Mesenteric fat pad (tissue), 1 donor: ENCODE data around the gene SNX5. TPM values are rescaled to one million over a fixed set of nuclear protein-coding genes. Genes with fewer than 3 reads are reported as not detected.
A peak's percentile ranks its signal among the peaks of the same experiment; 100 is the strongest.

Experiments
- DNase-seq: peaks from one replicate; pipeline ENCODE4 v3.0.0-alpha.2; 2020; ENCODE audit warnings: low spot score
- total RNA-seq: library from RNA; stranded (reverse); fragmentation: NEBNext Ultra II Directional; extraction: Animal tissue kit (Norgen Biotek cat#: 25700); gene quantifications from one replicate; pipeline ENCODE4 v1.2.1, GENCODE V29; 2021
- donor health status: DM: yes; HTN: yes; CAD: no.

Gene SNX5
- total RNA-seq, 1 donor from 2014 or later: 97.6 TPM

DNA sequence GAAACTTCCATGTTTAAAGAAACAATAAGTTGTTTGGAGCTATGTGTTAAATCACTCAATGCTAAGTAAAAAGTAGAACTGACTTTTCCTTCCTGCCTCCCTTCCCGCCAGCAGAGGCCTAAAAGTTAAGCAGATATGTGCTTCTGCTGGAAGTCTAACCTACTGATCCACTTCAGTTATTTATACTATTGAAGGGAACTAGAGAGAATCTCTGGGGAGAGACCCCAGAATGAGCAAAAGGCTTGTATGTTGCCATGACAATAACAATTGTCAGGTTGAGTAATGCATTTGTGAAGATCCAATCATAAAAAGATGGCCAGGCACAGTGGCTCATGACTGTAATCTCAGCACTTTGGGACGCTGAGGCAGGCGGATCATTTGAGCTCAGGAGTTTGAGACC, 25.0 kb upstream of the SNX5 start:
- no peak for DNase-seq

DNA sequence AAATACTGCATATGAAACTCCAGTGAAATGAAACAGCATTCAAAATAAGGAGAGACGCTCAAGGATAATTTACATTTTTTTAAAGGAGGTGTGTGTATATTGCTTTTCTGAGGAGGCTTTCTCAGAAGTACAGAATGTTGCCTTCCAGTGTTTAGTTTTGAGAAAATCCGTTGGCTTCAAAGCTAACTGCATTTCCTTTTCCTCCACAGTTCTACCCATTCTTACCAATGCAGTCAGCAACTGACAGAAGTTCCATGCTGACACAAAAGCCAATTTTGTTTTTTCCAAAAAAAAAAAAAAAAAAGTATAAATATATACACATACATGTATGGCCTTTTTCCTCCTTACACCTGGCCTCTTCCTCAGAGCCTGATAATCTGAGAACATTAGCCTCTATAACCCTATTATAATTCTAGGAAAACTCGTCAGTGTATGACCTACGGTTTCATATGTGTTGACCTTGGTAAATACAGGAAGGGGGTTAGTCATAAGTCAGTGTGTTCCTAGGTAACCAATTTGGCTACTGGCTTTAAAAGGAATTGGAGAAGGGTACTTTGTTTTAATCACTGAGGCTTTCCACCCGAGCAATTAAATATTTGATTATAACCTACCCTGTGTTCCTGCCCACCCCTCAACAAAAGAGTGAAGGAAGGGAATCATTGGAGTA, 24.4 kb upstream of the SNX5 start:
- no peak for DNase-seq

GRCh38 chr20:17992224-17992637, 23.6 kb upstream of the SNX5 start:
- peak; percentile 9 for DNase-seq

DNA sequence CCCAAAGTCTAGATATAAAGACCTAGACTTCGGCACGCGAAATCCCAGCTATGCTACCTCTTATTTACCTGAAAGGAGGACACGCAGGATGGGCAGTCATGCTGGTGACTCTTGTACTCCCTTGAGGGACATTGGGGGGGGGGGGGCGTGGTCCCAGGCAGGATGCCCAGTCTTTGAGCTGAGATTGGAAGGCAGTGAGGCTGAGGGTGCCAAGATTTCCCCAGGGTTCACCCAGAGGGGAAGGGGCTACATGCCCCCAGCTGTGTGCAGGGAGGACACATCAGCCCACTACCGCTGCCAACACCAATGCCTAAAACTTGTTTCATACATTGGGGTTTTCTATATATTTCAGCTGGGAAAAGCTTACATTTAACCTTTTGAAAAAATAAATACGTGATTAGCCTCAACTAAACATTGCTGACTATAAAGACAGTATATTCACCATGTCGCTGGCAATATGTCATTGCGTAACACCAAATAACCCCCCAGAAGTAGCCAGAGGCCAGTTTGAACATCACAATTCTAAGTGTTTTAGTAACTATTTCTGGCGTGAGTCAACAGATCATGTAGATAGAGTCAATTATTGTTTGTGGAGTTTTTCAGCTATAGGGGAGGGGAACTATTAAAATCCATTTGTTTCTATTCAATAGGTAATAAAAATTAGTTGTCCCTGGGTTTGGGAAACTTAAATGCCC, 21.8 kb upstream of the SNX5 start:
- DNase-seq: peak; percentile 30

DNA sequence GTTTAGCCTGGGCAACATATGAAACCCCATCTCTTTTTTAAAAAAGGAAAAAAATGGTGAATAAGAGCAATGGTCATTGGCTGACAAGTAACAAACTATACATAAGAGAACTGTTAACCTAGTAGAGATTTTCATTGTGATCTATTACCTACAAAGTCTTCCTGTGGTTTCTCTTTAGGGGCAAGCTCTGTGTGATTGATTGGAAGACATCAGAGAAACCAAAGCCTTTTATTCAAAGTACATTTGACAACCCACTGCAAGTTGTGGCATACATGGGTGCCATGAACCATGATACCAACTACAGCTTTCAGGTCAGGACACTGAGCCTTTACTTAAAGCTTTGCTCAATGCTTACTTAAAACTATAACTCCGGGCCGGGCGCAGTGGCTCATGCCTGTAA, 19.4 kb upstream of the SNX5 start:
- no peak for DNase-seq

- DNase-seq: no peak
These were observed 16.9 kb upstream of the SNX5 start for GRCh38 chr20:17985388-17986018.

DNA sequence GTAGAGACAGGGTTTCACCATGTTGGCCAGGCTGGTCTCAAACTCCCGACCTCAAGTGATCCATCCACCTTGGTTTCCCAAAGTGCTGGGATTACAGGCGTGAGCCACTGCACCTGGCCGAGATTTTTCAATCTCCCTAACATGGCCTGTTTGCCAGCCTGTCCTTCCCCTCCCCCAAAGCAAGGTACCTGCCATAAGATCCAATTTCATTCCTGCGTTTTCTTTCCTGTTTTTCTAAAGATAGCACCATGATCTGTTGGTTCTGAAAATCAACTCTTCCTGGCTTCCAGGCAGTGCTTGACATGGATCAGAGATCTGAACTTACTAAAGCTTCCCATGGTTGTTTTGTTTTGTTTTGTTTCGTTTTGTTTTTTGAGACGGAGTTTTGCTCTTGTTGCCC, 7.7 kb upstream of the SNX5 start:
- no peak for DNase-seq

GRCh38 chr20:17972121-17972520, 3.5 kb upstream of the SNX5 start:
- no peak for DNase-seq

GRCh38 chr20:17971300-17972013, 2.9 kb upstream of the SNX5 start:
- no peak for DNase-seq

- DNase-seq: no peak
These were observed 1.4 kb upstream of the SNX5 start for GRCh38 chr20:17969884-17970409.

- no peak for DNase-seq
These were observed 787 bp upstream of the SNX5 start for GRCh38 chr20:17969278-17969883.

DNA sequence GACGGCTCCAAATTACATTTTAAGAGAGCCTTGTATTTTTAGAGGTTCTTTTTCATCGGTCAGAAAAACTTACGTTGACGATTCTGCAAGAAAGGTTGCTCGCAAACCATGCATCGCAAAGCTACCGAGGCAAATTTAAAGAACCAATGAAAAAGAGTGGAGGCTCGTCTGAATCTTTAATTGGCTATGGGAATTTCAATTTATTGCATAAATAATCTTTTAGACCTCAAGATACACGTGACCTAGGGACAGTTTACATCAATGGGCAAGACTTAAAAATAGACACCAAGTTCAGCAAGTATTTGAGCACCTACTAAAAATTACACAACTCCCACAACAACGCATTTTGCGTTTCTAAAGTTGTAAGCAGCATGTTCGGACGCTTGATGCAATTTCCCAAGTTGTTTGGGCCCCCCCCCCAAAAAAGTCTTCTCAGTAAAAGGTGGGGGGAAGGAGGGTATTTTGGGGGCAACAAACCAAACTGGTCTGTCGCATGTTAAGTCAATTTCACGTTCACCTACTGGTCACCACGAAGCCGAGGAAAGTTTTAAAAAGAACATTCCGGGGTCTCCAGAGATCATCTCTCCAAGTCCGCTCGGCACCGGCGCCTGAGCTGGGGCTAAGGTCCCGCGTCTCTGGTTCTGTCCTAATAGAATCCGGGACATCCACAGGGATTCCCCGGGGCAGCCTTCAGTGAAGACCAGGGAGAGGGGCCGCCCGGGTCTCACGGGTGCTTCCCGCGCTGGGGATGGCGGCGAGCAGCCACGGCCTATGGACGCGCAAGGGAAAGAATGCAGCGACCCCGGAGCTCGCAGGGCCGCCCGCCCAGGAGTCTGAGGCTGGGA, 851 bp downstream of the SNX5 start:
- DNase-seq: no peak

GRCh38 chr20:17966432-17967310, 1.9 kb downstream of the SNX5 start:
- no peak for DNase-seq

DNA sequence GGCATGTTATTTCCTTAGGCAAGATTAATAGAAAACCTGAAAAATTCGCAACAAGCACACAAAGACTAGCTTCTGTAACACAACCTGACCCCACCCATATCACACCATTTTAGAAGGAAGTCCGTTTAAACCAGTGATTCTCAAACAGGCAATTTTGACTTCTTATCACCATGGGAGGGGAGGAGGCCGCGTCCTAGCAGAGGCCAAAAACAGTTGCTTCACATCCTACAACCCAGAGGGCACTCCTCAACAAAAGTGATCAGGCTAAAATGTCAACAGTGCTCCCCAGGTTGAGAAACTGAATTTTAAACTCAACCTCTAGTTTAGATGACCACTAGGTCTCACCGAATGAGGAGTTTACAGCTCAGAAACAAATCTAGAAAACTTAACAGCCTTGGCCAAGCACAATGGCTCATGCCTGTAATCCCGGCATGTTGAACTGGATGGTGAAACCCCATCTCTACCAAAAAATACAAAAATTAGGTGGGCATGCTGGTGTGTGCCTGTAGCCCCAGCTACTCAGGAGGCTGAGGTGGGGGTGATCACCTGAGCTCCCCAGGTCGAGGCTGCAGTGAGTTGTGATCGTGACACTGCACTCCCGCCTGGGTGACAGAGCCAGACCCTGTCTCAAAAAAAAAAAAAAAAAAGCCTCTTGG, 3.4 kb downstream of the SNX5 start:
- DNase-seq: no peak

GRCh38 chr20:17964632-17965031, 4.0 kb downstream of the SNX5 start:
- no peak for DNase-seq

- DNase-seq: no peak
These were observed 4.5 kb downstream of the SNX5 start for GRCh38 chr20:17964073-17964472.

DNA sequence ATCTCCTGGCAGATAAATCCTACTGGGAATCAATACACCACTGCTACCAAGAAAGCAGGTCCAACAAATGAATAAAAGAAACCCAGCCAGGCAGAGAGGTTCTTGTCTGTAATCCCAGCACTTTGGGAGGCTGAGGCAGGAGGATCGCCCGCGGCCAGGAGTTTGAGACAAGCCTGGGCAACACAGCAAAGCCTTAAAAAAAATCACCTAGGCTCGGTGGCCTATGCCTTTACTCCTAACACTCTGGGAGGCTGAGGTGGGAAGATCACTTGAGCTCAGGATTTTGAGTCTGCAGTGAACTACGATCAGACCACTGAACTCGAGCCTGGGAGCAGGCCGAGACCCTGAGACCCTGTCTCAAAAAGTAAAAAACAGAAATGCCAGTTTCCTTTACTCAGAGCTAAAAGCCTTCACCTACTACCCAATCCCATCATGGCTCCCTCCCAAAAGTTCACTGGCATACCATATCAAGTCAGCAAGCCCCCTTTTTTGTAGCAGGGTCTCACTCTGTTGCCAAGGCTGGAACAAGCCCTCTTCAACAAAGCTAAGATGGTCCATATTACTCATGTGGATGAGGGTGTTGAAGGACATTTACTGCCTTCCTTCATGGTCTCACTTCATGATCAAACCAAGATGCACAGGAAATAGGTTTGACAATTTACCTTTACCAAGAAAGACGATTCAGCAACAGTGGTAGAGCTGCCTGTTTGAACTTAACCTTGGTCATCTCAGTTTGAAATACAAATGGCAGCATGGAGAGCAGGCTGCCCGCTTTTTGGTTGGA, 5.3 kb downstream of the SNX5 start:
- DNase-seq: no peak

DNA sequence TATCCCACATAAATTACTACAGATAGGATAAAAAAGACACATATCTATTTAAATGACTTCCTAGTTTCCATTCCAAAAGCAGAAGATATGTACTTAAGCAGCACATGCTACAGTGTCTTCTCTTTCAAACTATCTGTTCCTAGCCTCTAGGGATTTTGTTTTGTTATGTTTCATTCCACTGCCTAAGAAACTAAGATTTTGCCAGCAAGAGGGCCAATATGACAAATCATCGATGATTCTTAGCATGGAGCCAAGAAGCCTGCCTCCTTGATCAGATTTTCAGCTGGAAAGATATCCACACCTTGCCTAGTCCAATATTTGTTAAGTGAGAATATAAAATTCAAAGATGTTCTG, 7.0 kb downstream of the SNX5 start:
- no peak for DNase-seq
